ENCODE results near the gene PTPRG.

Gene PTPRG

DNA sequence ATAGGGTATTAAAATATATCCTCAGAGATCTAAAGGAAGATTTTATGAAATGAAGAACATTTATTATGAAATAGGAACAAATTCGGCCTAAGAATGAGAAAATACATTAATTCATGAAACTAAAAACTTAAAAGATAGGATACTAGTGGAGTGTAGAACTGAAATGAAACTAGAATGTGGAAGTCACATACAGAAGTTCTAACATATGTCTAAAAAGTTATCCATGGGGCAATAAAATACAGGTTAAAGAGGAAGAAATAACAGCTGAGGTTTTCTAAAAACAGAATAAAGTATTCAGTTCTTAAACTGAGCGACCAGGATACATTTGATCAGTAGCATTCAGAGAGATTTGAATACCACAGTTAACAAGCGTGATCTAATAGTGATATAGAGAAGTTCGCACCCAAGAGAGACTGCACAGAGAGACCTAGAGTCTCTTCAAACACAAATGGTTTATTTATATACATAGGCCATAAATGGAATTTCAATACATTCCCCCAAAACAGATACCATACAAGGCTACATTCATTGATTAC, 726.1 kb downstream of the PTPRG start:
- TF ChIP-seq, protein P1, sequence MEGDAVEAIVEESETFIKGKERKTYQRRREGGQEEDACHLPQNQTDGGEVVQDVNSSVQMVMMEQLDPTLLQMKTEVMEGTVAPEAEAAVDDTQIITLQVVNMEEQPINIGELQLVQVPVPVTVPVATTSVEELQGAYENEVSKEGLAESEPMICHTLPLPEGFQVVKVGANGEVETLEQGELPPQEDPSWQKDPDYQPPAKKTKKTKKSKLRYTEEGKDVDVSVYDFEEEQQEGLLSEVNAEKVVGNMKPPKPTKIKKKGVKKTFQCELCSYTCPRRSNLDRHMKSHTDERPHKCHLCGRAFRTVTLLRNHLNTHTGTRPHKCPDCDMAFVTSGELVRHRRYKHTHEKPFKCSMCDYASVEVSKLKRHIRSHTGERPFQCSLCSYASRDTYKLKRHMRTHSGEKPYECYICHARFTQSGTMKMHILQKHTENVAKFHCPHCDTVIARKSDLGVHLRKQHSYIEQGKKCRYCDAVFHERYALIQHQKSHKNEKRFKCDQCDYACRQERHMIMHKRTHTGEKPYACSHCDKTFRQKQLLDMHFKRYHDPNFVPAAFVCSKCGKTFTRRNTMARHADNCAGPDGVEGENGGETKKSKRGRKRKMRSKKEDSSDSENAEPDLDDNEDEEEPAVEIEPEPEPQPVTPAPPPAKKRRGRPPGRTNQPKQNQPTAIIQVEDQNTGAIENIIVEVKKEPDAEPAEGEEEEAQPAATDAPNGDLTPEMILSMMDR (IDR thresholded peaks at IDR 0.05): no peak
- DNase-seq (ENCODE audit: low spot score): no peak

DNA sequence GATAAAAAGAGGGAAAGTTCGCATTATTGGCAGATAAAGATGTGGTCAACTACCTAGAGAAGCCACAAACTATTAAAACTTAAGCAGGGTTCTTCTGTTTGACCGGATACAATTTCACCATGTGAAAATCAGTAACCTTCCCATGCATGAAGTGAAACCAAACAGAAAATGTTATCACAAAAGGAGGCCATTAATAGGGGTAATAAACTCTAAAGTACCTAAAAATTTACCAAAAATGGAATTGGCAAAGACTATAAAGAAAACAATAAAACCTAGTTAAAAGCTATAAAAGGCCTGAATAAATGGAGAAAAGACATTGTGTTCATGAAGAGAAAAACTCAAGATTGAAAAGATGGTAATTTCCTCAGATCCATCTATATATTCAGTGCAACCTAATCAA, 728.6 kb downstream of the PTPRG start:
- DNase-seq (ENCODE audit: low spot score): no peak
- Histone ChIP-seq H3K4me3 (no peak overlapping the region), H3K27ac (no peak overlapping the region)
- TF ChIP-seq, protein P1 (IDR thresholded peaks at IDR 0.05): no peak

More for the DNA sequence above, 726.1 kb downstream of the PTPRG start:
- no peak overlapping the region for H3K27ac ChIP-seq
- no peak overlapping the region for H3K4me3 ChIP-seq

DNA sequence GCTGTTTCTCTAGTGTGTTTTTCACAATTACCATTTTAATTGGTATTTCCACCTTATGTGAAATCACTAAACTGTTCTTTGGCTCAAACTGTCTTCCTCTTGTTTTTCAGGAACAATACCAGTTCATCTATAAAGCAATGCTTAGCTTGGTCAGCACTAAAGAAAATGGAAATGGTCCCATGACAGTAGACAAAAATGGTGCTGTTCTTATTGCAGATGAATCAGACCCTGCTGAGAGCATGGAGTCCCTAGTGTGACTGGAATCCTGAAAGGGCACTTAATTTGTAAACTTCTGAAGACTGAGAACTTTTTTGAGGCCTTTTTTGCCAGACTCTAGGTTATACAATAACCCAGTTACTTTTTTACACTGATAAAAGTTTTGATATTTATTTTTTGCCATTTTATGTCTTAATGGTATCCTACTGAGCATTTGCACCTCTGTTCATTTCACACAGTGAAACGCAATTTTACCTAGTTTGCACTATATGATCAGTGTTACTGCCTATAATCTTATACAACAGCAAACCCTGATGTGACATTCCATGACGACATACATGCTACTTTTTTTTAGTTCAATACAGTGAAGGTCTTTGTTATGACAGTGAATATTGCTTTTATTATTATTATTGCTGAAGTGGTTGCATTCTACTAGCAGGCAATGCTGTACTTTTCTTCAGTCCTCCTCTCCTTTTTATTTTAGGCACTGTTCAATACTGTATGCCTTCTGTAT, 731.8 kb downstream of the PTPRG start:
- H3K27ac ChIP-seq: no peak overlapping the region
- TF ChIP-seq, protein P1 (IDR thresholded peaks at IDR 0.05): no peak
- DNase-seq (ENCODE audit: low spot score): no peak
- H3K4me3 ChIP-seq: no peak overlapping the region

DNA sequence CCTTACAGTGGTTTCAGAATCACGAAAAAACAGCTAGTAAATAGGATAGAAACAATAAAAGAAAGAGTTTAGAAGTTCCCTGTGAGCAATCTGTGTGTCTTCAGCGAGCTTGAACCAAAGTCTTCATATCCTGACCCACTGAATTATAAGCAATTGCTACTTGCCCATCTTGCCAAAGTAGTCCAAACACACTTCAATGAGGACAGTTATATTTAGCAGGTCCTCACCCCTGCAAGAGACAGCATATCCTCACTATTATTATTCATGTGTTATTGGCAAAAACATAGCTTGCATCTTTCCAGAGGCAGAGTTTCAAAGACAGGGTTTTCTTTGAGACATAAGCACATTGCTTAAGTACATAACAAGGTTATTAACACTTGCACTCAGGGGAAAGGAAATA, 734.2 kb downstream of the PTPRG start:
- DNase-seq (ENCODE audit: low spot score): no peak
- TF ChIP-seq, protein P1 (IDR thresholded peaks at IDR 0.05): no peak
- Histone ChIP-seq H3K4me3 (no peak overlapping the region), H3K27ac (no peak overlapping the region)

DNA sequence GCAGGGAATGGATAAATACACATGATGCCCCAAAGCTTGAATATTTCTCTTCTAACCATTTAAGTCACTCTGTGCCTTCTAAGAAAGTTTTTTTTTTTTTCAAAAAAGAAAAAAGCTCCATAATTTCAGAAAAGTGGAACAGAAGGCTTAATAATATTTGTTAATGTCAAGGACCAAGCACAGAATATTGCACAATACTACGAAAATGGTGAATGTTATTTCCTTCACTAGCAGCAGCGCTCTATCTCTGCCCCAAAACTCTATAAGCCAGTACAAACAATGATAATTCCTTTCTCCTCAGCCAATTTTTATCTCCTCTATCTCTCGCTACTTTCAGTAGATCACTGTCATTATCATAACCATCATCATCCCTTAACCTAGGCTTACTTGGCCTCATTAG, 739.2 kb downstream of the PTPRG start:
- Histone ChIP-seq H3K27ac (no peak overlapping the region), H3K4me3 (no peak overlapping the region)
- TF ChIP-seq, protein P1 (IDR thresholded peaks at IDR 0.05): no peak
- no peak for DNase-seq (ENCODE audit: low spot score)

DNA sequence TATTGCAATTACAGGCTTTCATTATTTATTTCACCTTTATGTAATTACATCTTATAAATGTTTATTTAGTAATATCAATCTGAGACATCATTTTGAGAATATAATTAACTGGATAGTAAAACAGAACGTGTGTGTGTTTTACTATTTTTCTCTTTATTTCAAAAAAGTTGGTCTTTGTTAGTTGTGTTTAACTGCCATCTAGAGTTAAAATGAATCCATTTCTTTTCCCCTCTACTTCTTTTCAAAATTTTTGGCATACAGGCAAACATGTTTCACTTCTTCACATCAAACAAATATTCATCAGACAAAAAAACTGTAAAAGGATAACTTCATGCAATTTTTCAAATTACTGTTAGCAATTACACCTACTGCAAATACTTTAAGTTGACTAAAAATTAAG, 750.8 kb downstream of the PTPRG start:
- Histone ChIP-seq H3K27ac (no peak overlapping the region), H3K4me3 (no peak overlapping the region)
- TF ChIP-seq, protein P1 (IDR thresholded peaks at IDR 0.05): no peak
- DNase-seq (ENCODE audit: low spot score): no peak

DNA sequence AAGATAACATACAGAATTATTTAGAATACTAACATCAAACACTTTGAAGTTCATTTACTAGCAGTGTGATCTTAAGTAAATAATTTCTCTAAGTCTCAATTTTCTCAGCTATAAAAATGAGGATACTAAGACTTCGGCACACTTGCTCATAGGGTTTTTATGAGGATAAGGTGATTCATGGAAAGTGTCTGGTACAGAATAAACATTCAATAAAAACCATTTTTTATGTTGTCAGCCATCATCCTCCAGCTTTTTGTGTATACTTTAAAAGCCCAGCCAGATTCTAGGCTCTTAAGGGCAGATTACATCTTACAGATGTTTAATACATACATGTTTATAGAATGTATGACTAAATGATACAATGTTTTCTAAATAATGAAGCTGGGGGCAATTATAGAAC, 755.2 kb downstream of the PTPRG start:
- no peak overlapping the region for H3K4me3 ChIP-seq
- TF ChIP-seq, protein P1 (IDR thresholded peaks at IDR 0.05): no peak
- no peak overlapping the region for H3K27ac ChIP-seq
- DNase-seq (ENCODE audit: low spot score): no peak

Data from coronary artery (tissue), 2 donors.